SK-N-SH treated with all-trans-retinoic acid at 6 μM for 48 hours (cell line): ENCODE data around the gene NFATC4.
"Not testable (repeated sequence)": the region's sequence is repeated elsewhere in the genome, so short reads cannot be mapped to it uniquely, and the experiment has no call there.

ENCODE experiments used
- ATAC-seq: fragments of 200-7000 bp; cut with Tn5 transposase; 3 replicates; pipeline ENCODE4 v1.9.1; 2020; ENCODE audit warnings: mild to moderate bottlenecking, moderate library complexity
- CSDC2 ChIP-seq: fragments of 250-450 bp; sonication (Bioruptor Pico); IDR thresholded peaks from 2 replicates; pipeline ENCODE4 v1.5.0; 2020; ENCODE audit warnings: mild to moderate bottlenecking, moderate library complexity
- GLIS3 ChIP-seq: fragments of 250-450 bp; sonication (Bioruptor Pico); IDR thresholded peaks from 2 replicates; pipeline ENCODE4 v1.5.0; 2020; ENCODE audit warnings: mild to moderate bottlenecking, moderate library complexity
- ISL1 ChIP-seq: fragments of 250-450 bp; sonication (Bioruptor Pico); IDR thresholded peaks from 2 replicates; pipeline ENCODE4 v2.1.2; 2022; ENCODE audit warnings: mild to moderate bottlenecking, moderate library complexity
- OSR1 ChIP-seq: fragments of 250-450 bp; sonication (Bioruptor Pico); IDR thresholded peaks from 2 replicates; pipeline ENCODE4 v1.8.0; 2022; ENCODE audit warnings: moderate library complexity, mild to moderate bottlenecking, inconsistent platforms
- PATZ1 ChIP-seq: fragments of 250-450 bp; sonication (Bioruptor Pico); IDR thresholded peaks from 2 replicates; pipeline ENCODE4 v1.8.0; 2020; ENCODE audit warnings: mild to moderate bottlenecking, moderate library complexity, borderline replicate concordance
- POU6F1 ChIP-seq: fragments of 250-450 bp; sonication (Bioruptor Pico); IDR thresholded peaks from 2 replicates; pipeline ENCODE4 v1.8.0; 2021; ENCODE audit warnings: low read depth, mild to moderate bottlenecking, moderate library complexity, borderline replicate concordance
- PPARA ChIP-seq: fragments of 250-450 bp; sonication (Bioruptor Pico); IDR thresholded peaks from 2 replicates; pipeline ENCODE4 v1.5.0; 2020; ENCODE audit warnings: mild to moderate bottlenecking, borderline replicate concordance
- SNAI2 ChIP-seq: fragments of 250-450 bp; sonication (Bioruptor Pico); IDR thresholded peaks from 2 replicates; pipeline ENCODE4 v1.5.0; 2020; ENCODE audit warnings: mild to moderate bottlenecking, moderate library complexity
- TCF4 ChIP-seq: fragments of 250-450 bp; sonication (Bioruptor Pico); IDR thresholded peaks from 2 replicates; pipeline ENCODE4 v1.8.0; 2021; ENCODE audit warnings: mild to moderate bottlenecking, moderate library complexity, borderline replicate concordance
- TOX ChIP-seq: fragments of 250-450 bp; sonication (Bioruptor Pico); IDR thresholded peaks from 2 replicates; pipeline ENCODE4 v1.8.0; 2021; ENCODE audit warnings: mild to moderate bottlenecking, moderate library complexity, borderline replicate concordance
- ZC3H10 ChIP-seq: fragments of 250-450 bp; sonication (Bioruptor Pico); IDR thresholded peaks from 2 replicates; pipeline ENCODE4 v1.5.1; 2021; ENCODE audit warnings: mild to moderate bottlenecking, moderate library complexity
- ZFP3 ChIP-seq: fragments of 250-450 bp; sonication (Bioruptor Pico); IDR thresholded peaks from 2 replicates; pipeline ENCODE4 v1.5.0; 2020; ENCODE audit warnings: mild to moderate bottlenecking, moderate library complexity
- ZFP30 ChIP-seq: fragments of 450-650 bp; formaldehyde crosslinking; IDR thresholded peaks from 2 replicates; pipeline ENCODE4 v1.5.0; 2022; ENCODE audit warnings: mild to moderate bottlenecking, moderate library complexity
- ZNF565 ChIP-seq: fragments of 450-650 bp; formaldehyde crosslinking; conservative IDR thresholded peaks from 2 replicates; pipeline ENCODE4 v1.5.0; 2020; ENCODE audit warnings: low read depth, mild to moderate bottlenecking, moderate library complexity
- ZNF70 ChIP-seq: fragments of 450-650 bp; formaldehyde crosslinking; IDR thresholded peaks from 2 replicates; pipeline ENCODE4 v1.5.0; 2020; ENCODE audit warnings: mild to moderate bottlenecking, moderate library complexity
- ZNF8 ChIP-seq: fragments of 450-650 bp; formaldehyde crosslinking; IDR thresholded peaks from 2 replicates; pipeline ENCODE4 v1.5.0; 2020; ENCODE audit warnings: mild to moderate bottlenecking, moderate library complexity

The NFATC4 gene

GRCh38 chr14:24384169-24384568 lies 16.2 kb downstream of the NFATC4 start:
- ATAC-seq: no peak
- no peak for TF ChIP-seq SNAI2 (CRISPR knock-in tag)
- no peak for TF ChIP-seq ZNF8 (CRISPR knock-in tag)
- no peak for TF ChIP-seq ZFP3
- no peak for TF ChIP-seq POU6F1 (CRISPR knock-in tag)
- no peak for TF ChIP-seq OSR1 (CRISPR knock-in tag)
- TF ChIP-seq PPARA (CRISPR knock-in tag): no peak
- TF ChIP-seq CSDC2 (CRISPR knock-in tag): no peak
- TF ChIP-seq ZC3H10 (CRISPR knock-in tag): no peak
- no peak for TF ChIP-seq ZNF70 (CRISPR knock-in tag)
- TF ChIP-seq PATZ1 (CRISPR knock-in tag): no peak
- TF ChIP-seq TCF4 (CRISPR knock-in tag): no peak
- TF ChIP-seq GLIS3: no peak
- TF ChIP-seq TOX (CRISPR knock-in tag): no peak
- no peak for TF ChIP-seq ISL1 (CRISPR knock-in tag)

- ATAC-seq: no peak
- TF ChIP-seq CSDC2 (CRISPR knock-in tag) (no peak), OSR1 (CRISPR knock-in tag) (no peak), ZNF565 (CRISPR knock-in tag) (no peak)
Observed at GRCh38 chr14:24385524-24385923, 17.5 kb downstream of the NFATC4 start.

GRCh38 chr14:24387009-24387345 lies 19.0 kb downstream of the NFATC4 start:
- TF ChIP-seq CSDC2 (CRISPR knock-in tag) (no peak), POU6F1 (CRISPR knock-in tag) (no peak), ZFP30 (CRISPR knock-in tag) (no peak), PPARA (CRISPR knock-in tag) (no peak), PATZ1 (CRISPR knock-in tag) (no peak), TOX (CRISPR knock-in tag) (no peak), ZFP3 (no peak), SNAI2 (CRISPR knock-in tag) (no peak), ZNF8 (CRISPR knock-in tag) (no peak)
- ATAC-seq: no peak

- ATAC-seq: not testable (repeated sequence)
Observed at GRCh38 chr14:24387579-24387978, 19.6 kb downstream of the NFATC4 start.

GRCh38 chr14:24388474-24389179 lies 20.6 kb downstream of the NFATC4 start:
- TF ChIP-seq ZNF565 (CRISPR knock-in tag): no peak
- no peak for ATAC-seq

DNA sequence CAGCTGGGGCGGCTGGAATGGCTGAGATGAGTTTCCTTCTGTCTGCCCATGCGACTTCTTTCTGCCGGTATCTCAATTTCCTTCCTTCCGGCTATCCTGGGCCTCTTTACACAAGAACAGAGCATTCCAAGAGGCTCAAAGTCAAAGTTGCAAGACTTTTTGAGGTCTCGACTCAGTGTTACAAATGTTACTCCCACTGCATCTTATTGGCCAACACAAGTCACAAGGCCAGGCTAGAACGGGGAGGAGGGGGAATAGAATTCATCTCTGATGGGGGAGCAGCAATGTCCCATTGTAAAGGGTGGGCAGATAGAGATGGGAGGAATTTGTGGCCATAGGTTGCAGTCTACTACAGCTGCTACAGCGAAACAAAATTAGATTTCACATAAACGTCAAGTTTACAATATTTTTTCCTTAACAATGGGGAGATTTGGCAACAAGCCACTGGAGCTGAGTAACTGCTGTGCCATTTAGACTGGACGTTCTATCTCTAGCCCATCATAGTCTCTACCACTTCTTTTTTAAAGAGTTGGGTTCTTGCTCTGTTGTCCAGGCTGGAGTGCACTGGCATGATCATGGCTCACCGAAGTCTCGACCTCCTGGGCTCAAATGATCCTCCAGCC lies 21.4 kb downstream of the NFATC4 start:
- TF ChIP-seq TOX (CRISPR knock-in tag) (no peak), PATZ1 (CRISPR knock-in tag) (no peak), TCF4 (CRISPR knock-in tag) (no peak)
- ATAC-seq: no peak
